Measurements from ENCODE around the gene EFHB. TPM values are rescaled to one million over a fixed set of nuclear protein-coding genes. Genes with fewer than 3 reads are reported as not detected.
A peak's percentile ranks its signal among the peaks of the same experiment; 100 is the strongest.

Gene EFHB
- total and polyA plus RNA-seq, 10 of the 15 experiments (the other 5 are each of a cell fraction or from before 2014, with no cell fraction given) = 0.12 to 0.95 (median 0.53) TPM; not detected in 3

DNA sequence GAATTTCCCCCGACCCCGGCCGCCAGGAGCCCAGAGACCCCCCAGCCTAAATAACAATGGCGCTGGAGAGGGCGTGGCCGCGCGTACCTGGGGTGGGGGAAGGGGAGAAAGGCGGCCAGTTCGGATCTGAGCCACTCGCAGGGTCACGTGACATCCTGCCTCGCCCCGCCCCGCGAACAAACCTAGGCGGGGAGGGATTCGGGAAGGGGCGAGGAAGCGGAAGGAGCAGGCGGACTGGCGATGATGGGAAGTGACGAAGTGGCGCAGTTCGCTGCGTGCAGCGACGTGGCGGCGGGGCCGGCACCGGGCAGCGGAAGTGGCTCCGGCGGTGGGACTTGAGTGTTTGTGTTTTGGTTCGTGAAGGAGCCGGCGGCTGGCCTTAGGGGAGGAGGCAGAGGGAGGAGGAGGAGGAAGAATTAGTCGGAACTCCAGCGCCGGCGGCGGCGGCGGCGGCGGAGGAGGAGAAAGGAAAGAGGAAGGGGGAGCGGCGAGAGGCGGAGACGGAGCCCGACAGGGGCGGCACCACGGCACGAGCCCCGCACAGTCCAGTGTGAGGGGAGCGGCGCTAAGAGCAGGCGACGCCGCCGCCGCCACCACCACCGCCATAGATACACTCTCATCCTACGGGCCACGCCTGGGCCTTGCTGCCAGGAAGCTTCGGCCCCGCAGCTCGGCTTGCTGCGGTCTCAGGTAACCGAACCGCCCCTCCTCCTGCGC lies 13.0 kb upstream of the EFHB start, which contains the start of gene RAB5A (continued):
- TF ChIP-seq, protein P1, sequence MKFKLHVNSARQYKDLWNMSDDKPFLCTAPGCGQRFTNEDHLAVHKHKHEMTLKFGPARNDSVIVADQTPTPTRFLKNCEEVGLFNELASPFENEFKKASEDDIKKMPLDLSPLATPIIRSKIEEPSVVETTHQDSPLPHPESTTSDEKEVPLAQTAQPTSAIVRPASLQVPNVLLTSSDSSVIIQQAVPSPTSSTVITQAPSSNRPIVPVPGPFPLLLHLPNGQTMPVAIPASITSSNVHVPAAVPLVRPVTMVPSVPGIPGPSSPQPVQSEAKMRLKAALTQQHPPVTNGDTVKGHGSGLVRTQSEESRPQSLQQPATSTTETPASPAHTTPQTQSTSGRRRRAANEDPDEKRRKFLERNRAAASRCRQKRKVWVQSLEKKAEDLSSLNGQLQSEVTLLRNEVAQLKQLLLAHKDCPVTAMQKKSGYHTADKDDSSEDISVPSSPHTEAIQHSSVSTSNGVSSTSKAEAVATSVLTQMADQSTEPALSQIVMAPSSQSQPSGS (IDR thresholded peaks at IDR 0.05; ENCODE audit: low read length) = no peak
- TF ChIP-seq STAT3 (IDR thresholded peaks at IDR 0.05; ENCODE audit: low read depth, low read length) = no peak

DNA sequence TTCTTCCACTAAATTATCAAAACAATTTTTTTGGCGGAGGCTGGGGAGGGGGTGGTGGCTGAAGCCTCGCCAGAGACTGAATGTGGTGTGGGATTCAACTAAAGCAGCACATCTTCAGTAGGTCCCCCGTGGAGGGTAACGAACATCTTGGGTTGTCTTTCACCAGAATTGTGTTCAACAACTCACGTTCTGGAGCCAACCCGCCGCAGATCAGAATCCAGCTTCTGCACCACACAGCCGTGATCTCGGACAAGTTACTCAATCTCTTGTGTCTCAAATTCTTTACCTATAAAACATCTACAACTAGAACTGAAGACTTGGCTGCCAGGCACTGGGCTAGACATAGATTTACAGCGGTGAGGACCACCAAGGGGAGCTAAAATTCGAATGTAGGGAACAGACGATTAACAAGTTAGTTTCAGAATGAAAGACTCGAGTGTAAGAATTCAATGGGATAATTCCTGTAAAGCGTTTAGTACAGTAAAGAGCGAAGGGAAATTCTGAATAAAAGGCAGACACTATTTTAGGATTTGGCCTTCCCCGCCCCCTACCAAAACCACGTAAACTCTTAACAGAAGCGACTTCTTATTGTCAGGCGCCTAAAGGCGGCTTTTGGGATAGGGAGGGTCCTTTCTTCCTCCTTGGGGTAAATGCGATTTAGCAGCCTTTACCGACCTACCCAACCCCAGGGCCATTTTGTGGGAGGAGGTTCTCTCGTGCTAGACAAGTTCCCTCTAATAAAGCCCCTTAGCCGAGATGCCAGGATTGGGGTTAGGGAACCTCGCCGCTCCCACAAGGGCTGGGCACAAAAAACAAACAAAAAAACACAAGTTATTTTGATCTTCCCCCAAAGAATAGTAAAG lies 12.2 kb upstream of the EFHB start:
- ChIA-PET CTCF (no interaction called here), SMC1A (ENCODE audit: uncharacterized antibody, unreplicated experiment) (interaction anchor here (0.6 to 1.3 kb wide), 4 partner anchors 9 to 238 kb away, joined by 3 to 5 read pairs (median 4); no protein-coding TSS in a partner anchor), RAD21 (ENCODE audit: unreplicated experiment) (interaction anchor here (1.8 kb wide), 1 partner anchor 15 kb away, joined by 4 read pairs; no protein-coding TSS in a partner anchor), POLR2A (interaction anchor here (0.5 kb wide), 1 partner anchor 236 kb away, joined by 4 read pairs; no protein-coding TSS in a partner anchor)
- in situ Hi-C loops (cut with MboI) (loop anchor here (5.0 kb wide), 1 partner anchor 241 kb away; the partner anchor contains the start of gene SGO1), intact Hi-C loops (cut with micrococcal nuclease; ENCODE audit: unreplicated experiment) (loop anchor here (2.0 to 5.0 kb wide), 2 partner anchors 13 to 59 kb away; no protein-coding TSS in a partner anchor)
- DNase-seq (ENCODE audit: low read depth, low spot score) = no peak
- Histone ChIP-seq H3K79me2 (ENCODE audit: control insufficient read depth, insufficient read depth, low read length) (peaks cover 44% of the 10 kb centered on the region), H3K9me3 (replicated peaks; ENCODE audit: control insufficient read depth, insufficient read depth, low read length) (no peaks in the 10 kb centered on the region), H3K27me3 (replicated peaks in 1 of 2; ENCODE audit: control insufficient read depth in 2 of 2, insufficient read depth in 2 of 2, low read length in 1 of 2) (no peaks in the 10 kb centered on the region), H3K36me3 (ENCODE audit: control insufficient read depth in 2 of 2, insufficient read depth in 2 of 2, low read length in 1 of 2) (peaks cover 0 to 5% of the 10 kb centered on the region in 2 experiments; a peak in 2 of 4 replicates), H3K9ac (ENCODE audit: control insufficient read depth, insufficient read depth, low read length) (peak overlapping the region; percentile 75), H2AFZ (ENCODE audit: control insufficient read depth, low read depth, low read length) (peak overlapping the region; percentile 86), H4K20me1 (ENCODE audit: control insufficient read depth, insufficient read depth) (no peaks in the 10 kb centered on the region), H3K4me2 (ENCODE audit: control insufficient read depth, insufficient read depth) (peak overlapping the region; percentile 90), H3K4me3 (peak overlapping the region; percentile 89), H3K4me1 (ENCODE audit: control insufficient read depth, insufficient read depth, low read length) (peaks cover 3% of the 10 kb centered on the region; the same call in 1 of the 2 replicates), H3K27ac (ENCODE audit: control insufficient read depth, insufficient read depth) (peak overlapping the region; percentile 79)
- TSS peak; percentile 97 for BruUV-seq (replicated peaks)
- FAIRE-seq = no peak
- WGBS (ENCODE audit: insufficient coverage, insufficient replicate concordance, low lambda C conversion rate, missing lambda C conversion rate) = 73% methylated on average over 26 of the region's 26 CpGs
- peak; percentile 11 for ATAC-seq
- TF ChIP-seq, protein P2, sequence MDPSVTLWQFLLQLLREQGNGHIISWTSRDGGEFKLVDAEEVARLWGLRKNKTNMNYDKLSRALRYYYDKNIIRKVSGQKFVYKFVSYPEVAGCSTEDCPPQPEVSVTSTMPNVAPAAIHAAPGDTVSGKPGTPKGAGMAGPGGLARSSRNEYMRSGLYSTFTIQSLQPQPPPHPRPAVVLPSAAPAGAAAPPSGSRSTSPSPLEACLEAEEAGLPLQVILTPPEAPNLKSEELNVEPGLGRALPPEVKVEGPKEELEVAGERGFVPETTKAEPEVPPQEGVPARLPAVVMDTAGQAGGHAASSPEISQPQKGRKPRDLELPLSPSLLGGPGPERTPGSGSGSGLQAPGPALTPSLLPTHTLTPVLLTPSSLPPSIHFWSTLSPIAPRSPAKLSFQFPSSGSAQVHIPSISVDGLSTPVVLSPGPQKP (IDR thresholded peaks at IDR 0.05; ENCODE audit: low read depth, low read length) = no peak
- TF ChIP-seq IKZF2 (IDR thresholded peaks at IDR 0.05) = no peak; a peak in 1 of 4 replicates
- TF ChIP-seq ZNF622 (IDR thresholded peaks at IDR 0.05) = no peak
- 0 out of 2 replicates have a peak, but pooled peaks have one; percentile 1 for TF ChIP-seq EED (IDR thresholded peaks at IDR 0.05; ENCODE audit: low read depth)
- TF ChIP-seq MTA2 (IDR thresholded peaks at IDR 0.05; ENCODE audit: low read depth) = peak; percentile 34; the same call in 1 of the 2 replicates
- no peak for TF ChIP-seq NRF1 (conservative IDR thresholded peaks at IDR 0.05; ENCODE audit: low read depth, low read length)
- 0 out of 2 replicates have a peak, but pooled peaks have one; percentile 14 for TF ChIP-seq POLR2AphosphoS5 (IDR thresholded peaks at IDR 0.05; ENCODE audit: low read length)
- no peak for TF ChIP-seq NFYB (IDR thresholded peaks at IDR 0.05; ENCODE audit: insufficient read depth, low read depth, low read length)
- TF ChIP-seq, protein P3, sequence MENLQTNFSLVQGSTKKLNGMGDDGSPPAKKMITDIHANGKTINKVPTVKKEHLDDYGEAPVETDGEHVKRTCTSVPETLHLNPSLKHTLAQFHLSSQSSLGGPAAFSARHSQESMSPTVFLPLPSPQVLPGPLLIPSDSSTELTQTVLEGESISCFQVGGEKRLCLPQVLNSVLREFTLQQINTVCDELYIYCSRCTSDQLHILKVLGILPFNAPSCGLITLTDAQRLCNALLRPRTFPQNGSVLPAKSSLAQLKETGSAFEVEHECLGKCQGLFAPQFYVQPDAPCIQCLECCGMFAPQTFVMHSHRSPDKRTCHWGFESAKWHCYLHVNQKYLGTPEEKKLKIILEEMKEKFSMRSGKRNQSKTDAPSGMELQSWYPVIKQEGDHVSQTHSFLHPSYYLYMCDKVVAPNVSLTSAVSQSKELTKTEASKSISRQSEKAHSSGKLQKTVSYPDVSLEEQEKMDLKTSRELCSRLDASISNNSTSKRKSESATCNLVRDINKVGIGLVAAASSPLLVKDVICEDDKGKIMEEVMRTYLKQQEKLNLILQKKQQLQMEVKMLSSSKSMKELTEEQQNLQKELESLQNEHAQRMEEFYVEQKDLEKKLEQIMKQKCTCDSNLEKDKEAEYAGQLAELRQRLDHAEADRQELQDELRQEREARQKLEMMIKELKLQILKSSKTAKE (IDR thresholded peaks at IDR 0.05; ENCODE audit: low read depth, poor library complexity, severe bottlenecking) = peak; percentile 69
- no peak for TF ChIP-seq KLF5 (IDR thresholded peaks at IDR 0.05; ENCODE audit: partially characterized antibody)

All from GM12878 (cell line).